ENCODE results near the gene ATP2B3.

ATP2B3 gene

GRCh38 chrX:153511784-153512500 is 5.5 kb upstream of the ATP2B3 start:
- DNase-seq, result no peak

GRCh38 chrX:153512501-153512893 is 4.9 kb upstream of the ATP2B3 start:
- no peak for DNase-seq

GRCh38 chrX:153513265-153513664 is 4.2 kb upstream of the ATP2B3 start:
- no peak for DNase-seq

- no peak for DNase-seq
These were observed 3.2 kb upstream of the ATP2B3 start for GRCh38 chrX:153514259-153514658.

- no peak for DNase-seq
These were observed 2.0 kb upstream of the ATP2B3 start for GRCh38 chrX:153515435-153515834.

- DNase-seq, result no peak
These were observed 1.4 kb upstream of the ATP2B3 start for GRCh38 chrX:153516073-153516472.

DNA sequence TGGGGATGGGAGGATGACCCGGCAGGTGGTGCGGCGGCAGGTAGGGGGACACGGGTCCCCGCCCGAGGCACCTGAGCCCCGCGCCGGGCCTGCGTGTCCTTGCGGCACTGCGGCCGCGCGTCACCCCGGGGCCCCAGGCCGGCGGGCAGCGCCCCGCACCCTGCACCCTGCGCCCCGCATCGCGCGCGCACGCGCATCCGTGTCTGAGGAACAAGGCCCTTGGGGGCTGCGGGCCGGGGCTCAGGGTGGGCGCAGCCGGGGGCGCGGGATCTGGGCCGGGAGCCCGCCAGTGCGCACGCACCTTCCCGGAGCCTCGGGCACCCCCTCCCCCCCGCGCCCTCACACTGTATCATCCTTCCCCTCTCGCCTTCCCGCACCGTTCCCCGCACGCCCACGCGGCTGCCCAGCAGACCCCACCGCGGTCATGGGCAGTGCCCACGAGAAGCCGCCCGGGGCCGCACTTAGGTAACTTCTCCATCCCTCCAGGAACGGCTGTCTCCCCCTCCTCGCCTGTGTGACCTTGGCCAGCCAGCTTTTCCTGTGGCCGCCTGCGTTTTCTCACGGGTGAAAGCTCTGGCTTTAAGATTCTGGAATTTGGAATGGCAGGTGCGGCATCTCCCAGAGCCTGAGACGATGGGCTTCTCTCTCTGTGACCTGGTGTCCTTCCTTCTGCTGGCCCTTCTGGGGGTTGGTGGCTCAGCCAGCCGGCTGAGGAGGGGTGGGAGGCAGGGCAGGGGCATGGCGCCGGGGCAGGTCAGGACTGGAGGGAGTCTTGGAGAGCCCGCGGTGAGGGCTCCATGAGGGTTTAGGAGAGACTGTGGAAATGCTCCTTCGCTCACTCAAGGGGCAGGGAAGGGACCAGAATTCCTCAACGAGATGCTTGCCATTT is 748 bp downstream of the ATP2B3 start:
- DNase-seq, result no peak

- no peak for DNase-seq
These were observed 2.3 kb downstream of the ATP2B3 start for GRCh38 chrX:153519569-153520286.

DNA sequence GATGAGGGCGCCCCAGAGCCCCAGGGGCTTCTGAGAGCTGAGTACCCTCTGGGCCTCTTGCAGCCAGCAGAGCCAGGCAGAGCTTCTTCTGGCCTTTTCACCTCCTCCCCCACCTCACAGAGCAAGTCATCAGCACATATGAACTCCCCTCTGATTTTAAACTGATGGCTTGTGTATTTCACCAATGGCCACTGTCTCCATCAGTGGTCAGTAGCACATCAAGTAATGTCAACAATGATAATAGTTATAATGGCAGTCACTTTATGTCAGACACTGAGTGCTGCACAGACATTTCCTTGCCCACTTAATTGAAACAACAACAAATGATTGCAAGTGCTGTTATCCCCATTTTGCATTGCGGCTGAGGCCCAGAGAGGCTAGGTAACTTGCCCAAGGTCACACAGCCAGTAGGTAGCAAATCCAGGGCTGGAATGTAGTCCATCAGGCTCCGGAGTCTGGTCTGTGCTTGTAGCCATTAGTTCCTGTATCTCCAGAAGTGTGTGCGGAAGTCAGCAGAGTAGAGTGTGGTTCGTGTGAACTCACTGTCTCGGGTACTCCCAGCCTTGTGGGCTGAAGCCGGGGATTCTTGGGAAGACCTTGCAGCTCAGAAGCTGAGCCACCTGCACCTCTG is 3.0 kb downstream of the ATP2B3 start:
- no peak for DNase-seq

- no peak for DNase-seq
These were observed 3.6 kb downstream of the ATP2B3 start for GRCh38 chrX:153521034-153521433.

GRCh38 chrX:153522259-153522658 is 4.8 kb downstream of the ATP2B3 start:
- DNase-seq, result no peak

DNA sequence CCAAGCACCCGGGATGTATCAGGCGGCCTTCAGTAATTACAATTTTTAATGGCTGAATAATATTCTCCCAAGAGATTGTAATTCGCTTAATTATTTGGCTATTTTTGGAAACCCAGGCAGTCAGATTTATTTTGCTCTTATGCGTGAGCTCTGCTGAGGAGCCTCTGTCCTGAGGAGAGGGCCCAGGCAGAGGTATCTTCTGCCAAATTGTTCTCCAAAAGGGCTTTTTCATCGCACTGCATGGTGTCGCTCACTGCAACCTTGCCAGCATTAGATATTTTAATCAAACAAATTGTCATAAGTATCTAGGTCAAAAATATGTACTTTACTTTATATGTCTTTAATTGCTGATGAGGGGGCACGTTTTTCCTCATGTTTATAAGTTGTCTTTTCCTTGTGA is 5.8 kb downstream of the ATP2B3 start:
- no peak for DNase-seq

DNA sequence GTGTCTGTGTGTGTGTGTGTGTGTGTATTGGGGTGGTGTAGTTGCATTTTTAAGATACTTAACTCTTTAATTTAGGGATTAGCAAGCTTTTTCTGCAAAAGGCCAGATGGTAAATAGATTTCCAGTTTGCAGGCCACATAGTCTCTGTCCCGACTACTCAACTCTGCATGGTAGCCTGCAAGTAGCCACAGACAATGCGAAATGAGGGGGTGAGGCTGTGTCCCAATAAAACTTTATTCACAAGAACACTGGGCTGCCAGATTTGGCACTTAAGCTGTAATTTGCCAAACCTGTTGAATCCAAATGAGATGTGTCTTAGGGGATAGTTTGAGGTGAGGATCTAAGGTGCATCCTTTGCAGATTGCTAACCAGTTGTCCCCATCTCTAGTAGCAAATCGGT is 6.8 kb downstream of the ATP2B3 start:
- DNase-seq, result no peak

DNA sequence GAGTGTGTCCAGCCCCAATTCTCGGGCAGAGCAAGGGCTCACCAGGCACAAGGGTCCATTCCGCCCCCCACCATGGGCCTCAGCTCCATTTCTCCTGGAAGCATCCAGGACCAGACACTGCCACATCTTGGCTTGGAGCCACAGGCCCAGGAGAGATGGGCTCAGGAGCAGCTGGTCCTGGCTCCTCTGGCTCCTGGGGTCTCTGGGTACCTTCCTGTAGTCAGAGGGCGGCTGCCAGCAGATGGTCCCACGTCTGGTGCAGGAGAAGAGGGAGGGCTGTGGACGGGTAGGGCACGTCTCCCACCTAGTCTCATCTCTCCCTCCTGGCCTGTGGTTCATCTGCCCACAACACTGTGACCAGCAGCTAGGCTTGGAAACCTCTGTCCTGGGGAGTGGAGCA is 8.0 kb downstream of the ATP2B3 start:
- no peak for DNase-seq

DNA sequence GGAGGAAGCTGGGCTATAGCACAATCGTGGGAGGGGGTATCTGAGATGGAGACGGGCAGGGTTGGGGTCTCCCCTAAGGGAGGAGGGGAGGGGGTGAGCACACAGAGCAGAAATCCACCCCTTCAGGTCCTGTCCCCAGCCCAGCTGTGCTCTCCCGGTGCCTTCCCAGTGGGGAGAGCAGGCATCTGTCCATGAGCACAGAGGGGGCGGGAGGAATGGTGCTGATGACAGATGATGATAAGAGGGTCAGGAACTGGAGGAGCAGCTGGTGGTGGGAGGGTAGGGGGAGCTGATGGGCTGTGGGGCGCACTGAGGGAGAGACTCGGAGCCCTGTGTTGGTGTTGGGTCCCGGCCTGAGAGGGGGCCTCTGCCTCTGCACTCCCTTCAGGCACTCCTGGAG is 8.6 kb downstream of the ATP2B3 start:
- DNase-seq, result no peak

GRCh38 chrX:153526801-153527200 is 9.4 kb downstream of the ATP2B3 start:
- DNase-seq, result peak; percentile 58

- DNase-seq, result peak; percentile 79
These were observed 9.8 kb downstream of the ATP2B3 start for GRCh38 chrX:153527208-153527607.

DNA sequence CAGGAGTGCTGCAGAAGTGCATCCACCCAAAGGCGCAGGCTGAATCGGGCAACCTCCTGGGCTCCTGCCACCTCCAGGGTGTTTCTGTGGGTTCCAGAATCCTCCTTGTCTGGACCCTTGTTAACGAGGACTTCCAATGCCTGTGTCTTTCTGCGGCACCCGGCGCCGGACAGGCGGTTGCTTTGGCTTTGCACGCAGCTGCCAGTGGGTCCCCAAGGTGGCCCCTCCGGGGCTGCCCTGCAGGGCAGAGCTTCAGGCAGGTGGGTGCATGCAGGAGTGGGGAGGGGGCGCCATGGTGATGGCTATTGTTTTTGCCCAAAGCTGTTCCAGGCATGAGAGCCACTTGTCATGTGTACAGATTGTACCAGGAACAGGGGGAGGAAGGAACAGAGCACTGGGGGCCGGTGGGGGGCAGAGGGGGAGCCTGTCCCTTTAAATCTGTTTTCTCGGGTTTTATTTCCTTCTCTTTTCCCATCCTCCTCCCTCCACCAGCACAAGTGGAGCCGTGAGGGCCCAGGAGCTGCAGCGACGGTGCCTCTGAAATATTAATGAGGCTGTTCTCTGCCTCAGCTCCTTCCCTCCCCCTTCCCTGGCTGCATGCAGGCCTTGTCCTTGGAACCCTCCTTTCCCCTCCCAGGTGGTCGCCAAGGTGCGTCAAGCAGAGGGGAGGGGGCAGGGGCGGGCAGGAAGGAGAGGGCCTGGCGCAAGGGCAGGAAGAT is 13.1 kb downstream of the ATP2B3 start:
- DNase-seq, result no peak

GRCh38 chrX:153533091-153533490 is 15.6 kb downstream of the ATP2B3 start:
- no peak for DNase-seq

DNA sequence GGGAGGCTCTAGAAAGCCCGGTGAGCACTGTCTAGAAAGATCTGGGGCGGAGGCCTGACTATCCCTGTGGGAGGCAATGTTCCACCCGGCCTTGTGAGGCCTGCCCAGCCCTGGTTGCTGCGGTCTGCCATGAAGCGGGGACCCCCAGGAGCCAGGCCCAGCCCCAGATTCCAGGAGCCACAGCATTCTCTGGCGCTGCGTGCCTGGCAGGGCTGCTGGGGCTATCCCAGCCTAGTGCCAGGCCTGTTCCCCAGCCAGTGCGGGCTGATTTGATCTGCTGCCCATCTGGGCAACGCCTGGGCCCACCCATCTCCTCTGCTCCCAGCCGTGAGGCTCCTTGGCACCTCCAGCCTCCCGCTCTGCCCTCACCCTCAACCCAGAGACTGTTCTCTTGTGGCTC is 19.6 kb downstream of the ATP2B3 start:
- DNase-seq, result no peak

DNA sequence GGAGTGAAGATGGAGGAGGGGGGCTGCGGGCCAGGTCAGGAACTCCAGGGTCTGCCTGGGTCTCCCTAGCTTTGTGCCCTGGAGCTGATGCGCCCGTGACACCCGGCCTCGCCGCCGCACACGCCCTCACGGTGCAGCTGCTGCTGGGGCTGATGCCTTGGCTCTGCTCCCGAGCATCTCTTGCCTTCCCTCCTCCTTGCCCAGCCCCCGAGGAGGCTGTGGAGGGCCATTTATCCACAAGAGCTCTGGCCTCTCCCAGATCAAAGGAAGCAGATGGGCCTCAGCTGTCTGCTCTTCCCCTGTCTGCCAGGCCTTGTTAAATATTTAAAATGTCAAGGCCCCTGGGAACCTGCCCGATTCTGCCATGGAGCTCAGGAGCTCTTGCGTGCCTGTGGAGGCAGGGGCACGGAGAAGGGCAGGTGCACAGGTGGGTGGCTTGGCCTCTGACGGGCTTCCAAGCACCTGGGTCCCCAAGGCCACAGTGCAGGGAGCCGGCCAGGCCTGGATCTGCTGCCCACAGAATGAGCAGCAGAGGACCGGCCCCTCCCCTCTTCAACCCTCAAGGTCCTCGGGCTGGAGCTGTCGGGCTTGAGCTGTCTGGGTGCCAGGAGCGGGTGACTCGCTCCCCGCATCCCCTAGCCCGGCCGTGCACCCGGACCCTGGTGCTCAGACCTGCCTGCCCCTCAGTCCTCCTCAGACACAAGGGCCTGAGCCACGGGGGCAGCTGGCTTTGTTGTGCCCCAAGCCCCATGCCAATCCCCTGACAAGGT is 20.3 kb downstream of the ATP2B3 start:
- peak; percentile 40 for DNase-seq

GRCh38 chrX:153538424-153538823 is 21.0 kb downstream of the ATP2B3 start:
- DNase-seq, result no peak
